Bronchial epithelial cell (primary cell): ENCODE results near the gene MYH10. TPM values are rescaled to one million over a fixed set of nuclear protein-coding genes. Genes with fewer than 3 reads are reported as not detected.
A peak's percentile ranks its signal among the peaks of the same experiment; 100 is the strongest.

ENCODE experiments used
- DNase-seq: peaks from one replicate; pipeline ENCODE4 v3.0.0-alpha.2; 2010; ENCODE audit warnings: low read depth
- FAIRE-seq: peaks from 2 replicates; lab custom pipeline; 2011; peaks lifted over from hg19 to GRCh38; lab: Jason Lieb, UNC
- H3K27me3 ChIP-seq: 2 replicates; pipeline ENCODE4 v1.5.1; 2011; ENCODE audit warnings: low read length; ENCODE audit not compliant: control insufficient read depth, insufficient read depth
- H3K36me3 ChIP-seq: 2 replicates; pipeline ENCODE4 v1.5.1; 2011; ENCODE audit warnings: low read length; ENCODE audit not compliant: control insufficient read depth, insufficient read depth
- H3K4me3 ChIP-seq: 2 replicates; pipeline ENCODE4 v1.5.1; 2011; ENCODE audit warnings: mild to moderate bottlenecking, low read depth, low read length, control low read depth
- CTCF ChIP-seq: IDR thresholded peaks from 2 replicates; pipeline ENCODE4 v1.5.1; 2011; ENCODE audit warnings: mild to moderate bottlenecking, moderate library complexity, low read length, control low read depth, inconsistent platforms; ENCODE audit not compliant: insufficient read depth, severe bottlenecking
- total RNA-seq: library from RNA; depleted of rRNA; stranded (reverse); fragments of >200 nt; gene quantifications from 2 replicates; pipeline ENCODE4 v1.2.1, GENCODE V29; 2014

MYH10 gene
- total RNA-seq, 1 donor from 2014 or later, result 31.6 TPM

- no peak for TF ChIP-seq CTCF
- DNase-seq (no peak), FAIRE-seq (no peak)
Measured at GRCh38 chr17:8496081-8496480, 134.4 kb downstream of the MYH10 start.

GRCh38 chr17:8494506-8495111 is 135.9 kb downstream of the MYH10 start:
- TF ChIP-seq CTCF, result no peak
- DNase-seq (no peak), FAIRE-seq (no peak)
- Histone ChIP-seq H3K4me3 (no peak overlapping the region), H3K27me3 (no peaks in the 10 kb centered on the region), H3K36me3 (peaks cover 16% of the 10 kb centered on the region)

More at GRCh38 chr17:8496081-8496480, 134.4 kb downstream of the MYH10 start:
- Histone ChIP-seq H3K27me3 (no peaks in the 10 kb centered on the region), H3K4me3 (no peak overlapping the region), H3K36me3 (peaks cover 19% of the 10 kb centered on the region)

GRCh38 chr17:8494021-8494420 is 136.5 kb downstream of the MYH10 start:
- Histone ChIP-seq H3K36me3 (peaks cover 14% of the 10 kb centered on the region), H3K4me3 (no peak overlapping the region), H3K27me3 (no peaks in the 10 kb centered on the region)
- no peak for FAIRE-seq
- DNase-seq, result no peak
- TF ChIP-seq CTCF, result no peak

- no peak overlapping the region for H3K4me3 ChIP-seq
- DNase-seq (no peak), FAIRE-seq (no peak)
- H3K36me3 ChIP-seq, result peaks cover 17% of the 10 kb centered on the region
- no peak for TF ChIP-seq CTCF
- H3K27me3 ChIP-seq, result no peaks in the 10 kb centered on the region
Measured at GRCh38 chr17:8492121-8492520, 138.4 kb downstream of the MYH10 start.

GRCh38 chr17:8490256-8491023 is 140.1 kb downstream of the MYH10 start:
- H3K27me3 ChIP-seq, result no peaks in the 10 kb centered on the region
- TF ChIP-seq CTCF, result no peak
- H3K36me3 ChIP-seq, result peaks cover 17% of the 10 kb centered on the region
- no peak overlapping the region for H3K4me3 ChIP-seq
- DNase-seq, result peak; percentile 36
- FAIRE-seq, result no peak
